GM12875 (cell line): ENCODE results near the gene PGBD1.

Source experiments
- H3K4me3 ChIP-seq: one replicate; pipeline ENCODE4 v1.5.1; 2011; ENCODE audit warnings: low read depth, low read length, control low read depth
- TF ChIP-seq, protein P1 (sequence below): IDR thresholded peaks from 2 replicates; pipeline ENCODE4 v1.5.1; 2011; ENCODE audit warnings: low read depth, mild to moderate bottlenecking, control low read depth, inconsistent platforms, low read length, moderate library complexity, borderline replicate concordance; ENCODE audit not compliant: insufficient read depth

Gene PGBD1

GRCh38 chr6:28322661-28323060 is 41.3 kb downstream of the PGBD1 start:
- no peak overlapping the region for H3K4me3 ChIP-seq
- TF ChIP-seq, protein P1, sequence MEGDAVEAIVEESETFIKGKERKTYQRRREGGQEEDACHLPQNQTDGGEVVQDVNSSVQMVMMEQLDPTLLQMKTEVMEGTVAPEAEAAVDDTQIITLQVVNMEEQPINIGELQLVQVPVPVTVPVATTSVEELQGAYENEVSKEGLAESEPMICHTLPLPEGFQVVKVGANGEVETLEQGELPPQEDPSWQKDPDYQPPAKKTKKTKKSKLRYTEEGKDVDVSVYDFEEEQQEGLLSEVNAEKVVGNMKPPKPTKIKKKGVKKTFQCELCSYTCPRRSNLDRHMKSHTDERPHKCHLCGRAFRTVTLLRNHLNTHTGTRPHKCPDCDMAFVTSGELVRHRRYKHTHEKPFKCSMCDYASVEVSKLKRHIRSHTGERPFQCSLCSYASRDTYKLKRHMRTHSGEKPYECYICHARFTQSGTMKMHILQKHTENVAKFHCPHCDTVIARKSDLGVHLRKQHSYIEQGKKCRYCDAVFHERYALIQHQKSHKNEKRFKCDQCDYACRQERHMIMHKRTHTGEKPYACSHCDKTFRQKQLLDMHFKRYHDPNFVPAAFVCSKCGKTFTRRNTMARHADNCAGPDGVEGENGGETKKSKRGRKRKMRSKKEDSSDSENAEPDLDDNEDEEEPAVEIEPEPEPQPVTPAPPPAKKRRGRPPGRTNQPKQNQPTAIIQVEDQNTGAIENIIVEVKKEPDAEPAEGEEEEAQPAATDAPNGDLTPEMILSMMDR: no peak

GRCh38 chr6:28323813-28324424 is 42.5 kb downstream of the PGBD1 start:
- TF ChIP-seq, protein P1: no peak
- no peak overlapping the region for H3K4me3 ChIP-seq

GRCh38 chr6:28326371-28326948 is 45.1 kb downstream of the PGBD1 start:
- TF ChIP-seq, protein P1: no peak
- no peak overlapping the region for H3K4me3 ChIP-seq

DNA sequence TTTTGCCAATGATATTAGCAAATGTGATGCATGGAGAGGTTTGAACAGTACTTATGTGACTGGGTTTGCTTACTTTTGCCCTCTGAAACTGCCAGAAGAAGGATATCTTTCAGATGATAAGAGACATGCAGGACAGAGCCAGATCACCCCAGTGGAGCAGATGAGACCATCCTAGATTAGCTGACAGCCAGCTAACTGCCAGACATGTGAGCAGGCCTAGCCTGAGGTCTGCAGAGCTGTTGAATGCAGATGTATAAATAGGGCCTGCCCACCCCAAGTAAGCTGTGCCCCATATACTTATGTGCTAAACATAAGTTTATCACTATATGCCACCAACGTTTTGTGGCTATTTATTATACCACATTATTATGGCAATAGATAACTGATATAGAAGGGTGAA is 48.7 kb downstream of the PGBD1 start:
- TF ChIP-seq, protein P1: no peak
- H3K4me3 ChIP-seq: no peak overlapping the region

- TF ChIP-seq, protein P1: no peak
- H3K4me3 ChIP-seq: no peak overlapping the region
Measured at GRCh38 chr6:28333047-28333446, 51.7 kb downstream of the PGBD1 start.

DNA sequence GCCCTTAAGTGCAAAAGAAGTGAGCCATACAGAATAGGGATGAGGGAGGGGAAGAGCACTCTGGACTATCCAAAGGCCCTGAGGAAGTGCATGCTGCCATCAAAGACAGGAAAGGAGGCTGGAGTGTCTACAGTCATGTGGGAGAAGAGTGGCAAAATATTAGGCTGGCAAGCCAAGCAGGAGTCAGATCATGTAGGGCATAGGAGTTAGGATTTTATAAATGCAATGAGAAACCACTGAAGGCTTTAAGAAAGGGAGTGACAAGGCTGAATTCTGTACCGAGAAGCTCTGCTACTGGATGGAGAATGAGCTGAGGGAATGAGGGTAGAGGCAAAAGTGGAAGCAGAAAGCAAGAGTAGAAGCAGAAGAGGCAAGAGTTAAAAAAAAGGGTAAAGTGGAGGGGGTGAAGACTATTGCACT is 52.2 kb downstream of the PGBD1 start:
- H3K4me3 ChIP-seq: no peak overlapping the region
- TF ChIP-seq, protein P1: no peak
